Effector memory CD4-positive, alpha-beta T cell (primary cell): ENCODE measurements around the gene IGSF21.

Experiments used
- DNase-seq, 3 donors: peaks; one replicate each; pipeline ENCODE4 v3.0.0-alpha.2; 2020
- H3K27ac ChIP-seq: 2 replicates; pipeline ENCODE4 v1.7.0; 2013; ENCODE audit warnings: mild to moderate bottlenecking, low read length, moderate library complexity; ENCODE audit not compliant: insufficient read depth, poor library complexity, severe bottlenecking
- H3K27me3 ChIP-seq: replicated peaks from 2 replicates; pipeline ENCODE4 v1.7.0; 2013; ENCODE audit warnings: mild to moderate bottlenecking, low read length; ENCODE audit not compliant: insufficient read depth, control insufficient read depth, poor library complexity, severe bottlenecking
- H3K36me3 ChIP-seq: 2 replicates; pipeline ENCODE4 v1.7.0; 2013; ENCODE audit warnings: mild to moderate bottlenecking, low read length, moderate library complexity; ENCODE audit not compliant: control insufficient read depth, insufficient read depth
- H3K4me1 ChIP-seq: 2 replicates; pipeline ENCODE4 v1.7.0; 2013; ENCODE audit warnings: low read length, mild to moderate bottlenecking; ENCODE audit not compliant: control insufficient read depth, insufficient read depth, poor library complexity, severe bottlenecking
- H3K4me3 ChIP-seq: 2 replicates; pipeline ENCODE4 v1.7.0; 2013; ENCODE audit warnings: low read length, low read depth, mild to moderate bottlenecking; ENCODE audit not compliant: insufficient read depth, poor library complexity, severe bottlenecking
- H3K9me3 ChIP-seq: 2 replicates; pipeline ENCODE4 v1.7.0; 2013; ENCODE audit warnings: mild to moderate bottlenecking, low read length, moderate library complexity; ENCODE audit not compliant: control insufficient read depth

The IGSF21 gene

DNA sequence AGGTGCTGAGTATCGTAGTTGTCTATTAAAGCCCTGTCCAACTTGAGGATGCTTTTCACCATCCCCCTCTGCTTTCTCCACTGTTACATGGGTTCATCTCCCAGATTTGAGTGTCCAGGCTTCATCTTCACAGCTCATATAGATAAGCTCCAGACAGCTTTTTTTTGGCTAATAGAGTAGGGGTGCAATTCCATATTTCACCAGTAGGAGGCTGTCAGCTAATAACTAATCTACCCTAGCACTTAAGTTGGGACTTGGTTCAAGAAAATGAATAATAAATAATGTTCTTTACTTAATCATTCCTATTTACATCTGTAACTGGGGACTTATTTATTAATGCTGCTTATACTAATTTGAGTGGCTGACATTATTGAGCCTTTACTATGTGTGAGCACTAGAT lies 124.5 kb downstream of the IGSF21 start:
- no peaks in the 10 kb centered on the region for H3K36me3 ChIP-seq
- H3K27ac ChIP-seq: no peak overlapping the region
- no peaks in the 10 kb centered on the region for H3K9me3 ChIP-seq
- H3K4me3 ChIP-seq: no peak overlapping the region
- no peaks in the 10 kb centered on the region for H3K4me1 ChIP-seq
- no peak for DNase-seq
- H3K27me3 ChIP-seq: peaks cover 2% of the 10 kb centered on the region

- Histone ChIP-seq H3K27ac (no peak overlapping the region), H3K27me3 (peaks cover 2% of the 10 kb centered on the region), H3K4me1 (no peaks in the 10 kb centered on the region), H3K9me3 (no peaks in the 10 kb centered on the region), H3K36me3 (no peaks in the 10 kb centered on the region), H3K4me3 (no peak overlapping the region)
- no peak for DNase-seq
Measured at GRCh38 chr1:18233176-18233864, 125.7 kb downstream of the IGSF21 start.

- Histone ChIP-seq H3K27me3 (peaks cover under 1% of the 10 kb centered on the region), H3K4me3 (no peak overlapping the region), H3K9me3 (no peaks in the 10 kb centered on the region), H3K4me1 (no peaks in the 10 kb centered on the region), H3K36me3 (no peaks in the 10 kb centered on the region), H3K27ac (no peak overlapping the region)
- DNase-seq: no peak
Measured at GRCh38 chr1:18234790-18235242, 127.2 kb downstream of the IGSF21 start.

DNA sequence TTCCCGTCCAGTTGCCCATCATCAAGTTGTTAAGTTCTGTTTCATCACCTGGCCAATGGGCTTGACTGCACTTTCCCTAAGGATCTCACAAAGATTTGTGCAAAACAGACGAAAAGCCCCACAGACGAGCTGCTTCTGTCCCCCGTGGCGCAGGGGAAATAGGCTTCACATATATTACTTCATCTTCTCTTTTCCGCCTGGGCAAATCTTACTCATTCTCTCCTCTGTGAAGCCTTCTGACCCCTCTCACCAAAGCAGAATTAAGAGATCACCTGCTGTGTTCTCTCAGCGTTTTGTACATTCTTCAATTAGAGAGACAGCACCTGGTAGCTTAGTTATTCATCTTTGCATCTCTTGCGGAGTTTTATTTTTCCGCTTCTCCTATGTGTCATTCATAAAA lies 129.8 kb downstream of the IGSF21 start:
- no peaks in the 10 kb centered on the region for H3K4me1 ChIP-seq
- H3K27ac ChIP-seq: no peak overlapping the region
- H3K36me3 ChIP-seq: no peaks in the 10 kb centered on the region
- no peaks in the 10 kb centered on the region for H3K27me3 ChIP-seq
- H3K9me3 ChIP-seq: no peaks in the 10 kb centered on the region
- H3K4me3 ChIP-seq: no peak overlapping the region
- no peak for DNase-seq

- DNase-seq: no peak
- H3K36me3 ChIP-seq: no peaks in the 10 kb centered on the region
- H3K27me3 ChIP-seq: no peaks in the 10 kb centered on the region
Measured at GRCh38 chr1:18238190-18238589, 130.6 kb downstream of the IGSF21 start.

GRCh38 chr1:18239671-18240070 lies 132.1 kb downstream of the IGSF21 start:
- Histone ChIP-seq H3K27me3 (no peaks in the 10 kb centered on the region), H3K9me3 (no peaks in the 10 kb centered on the region), H3K36me3 (no peaks in the 10 kb centered on the region), H3K4me1 (no peaks in the 10 kb centered on the region), H3K4me3 (no peak overlapping the region), H3K27ac (no peak overlapping the region)
- DNase-seq: no peak

More at GRCh38 chr1:18238190-18238589, 130.6 kb downstream of the IGSF21 start:
- H3K4me3 ChIP-seq: no peak overlapping the region
- H3K4me1 ChIP-seq: no peaks in the 10 kb centered on the region
- no peak overlapping the region for H3K27ac ChIP-seq
- H3K9me3 ChIP-seq: no peaks in the 10 kb centered on the region

DNA sequence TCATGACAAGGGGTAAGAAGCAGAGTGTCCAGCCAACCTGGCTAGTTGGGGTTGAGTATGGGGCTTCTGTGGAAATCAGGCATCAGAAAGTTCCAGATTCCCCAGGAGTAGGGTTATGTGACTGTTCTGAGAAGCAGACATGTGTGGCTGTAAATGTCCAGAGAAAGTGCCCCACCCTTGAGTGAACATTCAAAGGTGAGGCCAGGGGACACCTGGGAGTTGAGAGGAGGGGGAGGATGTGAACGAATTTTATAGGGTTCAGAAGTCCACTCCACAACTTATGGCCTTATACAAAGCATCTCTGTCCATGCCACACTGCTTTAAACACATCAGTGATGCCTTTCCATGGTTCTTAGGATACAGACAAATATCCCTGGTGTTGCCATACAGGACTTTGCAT lies 133.3 kb downstream of the IGSF21 start:
- H3K27ac ChIP-seq: no peak overlapping the region
- H3K9me3 ChIP-seq: no peaks in the 10 kb centered on the region
- no peaks in the 10 kb centered on the region for H3K27me3 ChIP-seq
- no peak overlapping the region for H3K4me3 ChIP-seq
- no peaks in the 10 kb centered on the region for H3K36me3 ChIP-seq
- no peak for DNase-seq
- H3K4me1 ChIP-seq: no peaks in the 10 kb centered on the region

- Histone ChIP-seq H3K27me3 (no peaks in the 10 kb centered on the region), H3K4me3 (no peak overlapping the region), H3K36me3 (no peaks in the 10 kb centered on the region), H3K27ac (no peak overlapping the region), H3K4me1 (no peaks in the 10 kb centered on the region), H3K9me3 (no peaks in the 10 kb centered on the region)
- no peak for DNase-seq
Measured at GRCh38 chr1:18241891-18242290, 134.3 kb downstream of the IGSF21 start.

DNA sequence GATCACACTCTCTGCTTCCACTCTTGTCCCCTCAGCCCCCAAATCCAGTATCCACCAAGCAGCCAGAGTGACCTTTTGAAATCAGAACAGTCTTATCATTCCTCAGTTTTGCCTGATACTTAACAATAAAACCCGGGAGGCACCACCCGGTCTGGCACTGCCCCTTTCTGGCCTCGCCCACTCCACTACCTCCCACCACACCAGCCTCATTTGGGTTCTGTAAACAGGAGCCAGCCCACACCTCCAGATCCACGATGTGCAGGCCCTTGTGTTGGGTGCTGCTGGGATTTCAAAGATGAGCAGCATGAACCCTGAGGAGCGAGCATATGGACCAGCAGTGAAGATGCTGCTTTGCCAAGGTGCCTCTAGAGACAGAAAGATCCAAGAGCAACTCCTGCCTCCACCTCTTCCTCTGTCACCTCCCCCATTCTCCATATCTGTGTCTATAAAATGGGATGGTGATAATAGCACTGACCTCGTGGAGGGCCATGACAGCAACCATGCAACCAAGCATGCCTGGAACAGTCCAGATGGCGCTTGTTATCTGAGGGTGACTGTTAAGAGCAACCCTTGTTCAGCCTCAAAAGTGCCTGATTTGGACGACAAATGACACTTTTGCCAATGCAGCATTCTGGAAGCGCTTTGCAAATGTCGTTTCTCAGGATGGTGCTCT lies 136.0 kb downstream of the IGSF21 start:
- Histone ChIP-seq H3K36me3 (no peaks in the 10 kb centered on the region), H3K4me3 (no peak overlapping the region), H3K27ac (no peak overlapping the region), H3K9me3 (no peaks in the 10 kb centered on the region), H3K4me1 (no peaks in the 10 kb centered on the region), H3K27me3 (no peaks in the 10 kb centered on the region)
- no peak for DNase-seq

- no peak for DNase-seq
- no peak overlapping the region for H3K27ac ChIP-seq
- no peaks in the 10 kb centered on the region for H3K36me3 ChIP-seq
- H3K27me3 ChIP-seq: no peaks in the 10 kb centered on the region
- no peaks in the 10 kb centered on the region for H3K4me1 ChIP-seq
- H3K9me3 ChIP-seq: no peaks in the 10 kb centered on the region
- H3K4me3 ChIP-seq: no peak overlapping the region
Measured at GRCh38 chr1:18244762-18245161, 137.2 kb downstream of the IGSF21 start.
